NT2/D1 (cell line): Measurements from ENCODE around the gene DNAH1.

ENCODE experiments used
- SUZ12 ChIP-seq: IDR thresholded peaks from 2 replicates; pipeline ENCODE4 v1.6.1; 2011; ENCODE audit not compliant: insufficient read length, insufficient read depth; ENCODE audit errors: extremely low read depth
- YY1 ChIP-seq: IDR thresholded peaks from 2 replicates; pipeline ENCODE4 v1.6.1; 2011; ENCODE audit not compliant: insufficient read length, insufficient read depth
- ZNF274 ChIP-seq: IDR thresholded peaks from 2 replicates; pipeline ENCODE4 v1.6.1; 2011; ENCODE audit warnings: mild to moderate bottlenecking, low read depth, low read length

DNA sequence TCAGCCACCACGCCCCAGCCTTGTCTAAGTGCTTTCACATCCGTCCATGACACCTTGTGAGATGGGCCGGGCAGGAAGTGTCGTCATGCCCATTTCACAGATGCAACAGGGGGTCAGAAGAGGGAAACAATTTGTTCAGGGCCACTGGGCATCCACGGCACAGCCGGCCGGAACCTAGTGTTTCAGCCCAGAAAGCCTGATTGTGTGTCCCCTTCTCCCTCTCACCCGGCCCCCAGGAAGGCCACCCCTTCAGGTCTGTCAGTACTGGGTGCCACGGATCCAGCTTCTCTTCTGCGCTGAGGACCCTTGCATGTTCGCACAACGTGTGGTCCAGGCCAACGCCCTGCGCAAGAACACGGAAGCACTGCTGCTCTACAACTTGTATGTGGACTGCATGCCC is 15.8 kb downstream of the DNAH1 start:
- no peak for TF ChIP-seq SUZ12
- no peak for TF ChIP-seq ZNF274
- no peak for TF ChIP-seq YY1
